Lung (tissue), 12 donors: ENCODE results near the gene MPP2. TPM values are rescaled to one million over a fixed set of nuclear protein-coding genes. Genes with fewer than 3 reads are reported as not detected.
A peak's percentile ranks its signal among the peaks of the same experiment; 100 is the strongest.

Experiments
- ATAC-seq: fragments of 200-7000 bp; cut with Tn5 transposase; one replicate; pipeline ENCODE4 v1.9.1; 2020; ENCODE audit warnings: moderate number of reproducible peaks; ENCODE audit not compliant: insufficient read depth, low FRiP score
- DNase-seq, 3 donors: peaks; one replicate each; pipeline ENCODE4 v3.0.0-alpha.2; 2013 to 2017
- H3K27ac ChIP-seq, 2 donors: one replicate each; pipeline ENCODE4 v1.5.1; 2013; ENCODE audit warnings: mild to moderate bottlenecking in 2 of 2, moderate library complexity in 2 of 2, control low read depth in 1 of 2, inconsistent platforms in 1 of 2, low read depth in 1 of 2, low read length in 1 of 2
- H3K27me3 ChIP-seq, 3 donors: one replicate each; pipeline ENCODE4 v1.5.1; 2013; ENCODE audit warnings: low read length in 2 of 3; ENCODE audit not compliant: control insufficient read depth in 3 of 3, insufficient read depth in 3 of 3
- H3K36me3 ChIP-seq, 4 donors: one replicate each; pipeline ENCODE4 v1.5.1; 2013; ENCODE audit warnings: low read length in 4 of 4, mild to moderate bottlenecking in 1 of 4, moderate library complexity in 1 of 4; ENCODE audit not compliant: control insufficient read depth in 4 of 4, insufficient read depth in 4 of 4
- H3K4me1 ChIP-seq, 5 donors: one replicate each; pipeline ENCODE4 v1.5.1; 2013; ENCODE audit warnings: low read length in 5 of 5, mild to moderate bottlenecking in 2 of 5, moderate library complexity in 1 of 5; ENCODE audit not compliant: control insufficient read depth in 5 of 5, insufficient read depth in 5 of 5
- H3K4me3 ChIP-seq: one replicate; pipeline ENCODE4 v1.5.1; 2013; ENCODE audit warnings: mild to moderate bottlenecking, control low read depth, moderate library complexity
- H3K9ac ChIP-seq, 2 donors: one replicate each; pipeline ENCODE4 v1.5.1; 2013; ENCODE audit warnings: low read length in 2 of 2, control low read depth in 1 of 2; ENCODE audit not compliant: insufficient read depth in 1 of 2
- H3K9me3 ChIP-seq, 4 donors: one replicate each; pipeline ENCODE4 v1.5.1; 2013; ENCODE audit warnings: low read length in 3 of 4, mild to moderate bottlenecking in 1 of 4, moderate library complexity in 1 of 4; ENCODE audit not compliant: control insufficient read depth in 4 of 4, insufficient read depth in 3 of 4
- CTCF ChIP-seq: IDR thresholded peaks from 2 replicates; pipeline ENCODE4 v1.5.1; 2012; ENCODE audit warnings: mild to moderate bottlenecking; ENCODE audit errors: control extremely low read depth, extremely low read depth
- WGBS, 2 donors: extraction: QIAGEN DNeasy Blood & Tissue Kit; methylation state at CpG; one replicate each; pipeline ENCODE4 v1.1.7; 2013; 5-methylcytosine and 5-hydroxymethylcytosine counted together
- polyA plus RNA-seq, 2 donors: library from polyadenylated mRNA; stranded (reverse); fragments of 200-250 nt; gene quantifications; one replicate each; pipeline ENCODE4 v1.2.1, GENCODE V29; 2013
- total RNA-seq, 2 donors: library from RNA; depleted of rRNA in 1 of 2; stranded (reverse); fragments of >200 nt in 1 of 2; gene quantifications; one replicate each; pipeline ENCODE4 v1.2.1, GENCODE V29; 2014 to 2021
- donor health status: control.
- donor health status: control.
- donor health status: Bipolar disorder and iron deficiency.
- donor health status: healthy.
- donor health status: DM: yes; HTN: yes; CAD: no.

MPP2 gene
- total and polyA plus RNA-seq, 4 donors = 0.24 to 1.3 (median 0.69) TPM

GRCh38 chr17:43864161-43864984, 43.0 kb downstream of the MPP2 start:
- H3K9me3 ChIP-seq = no peaks in the 10 kb centered on the region
- H3K27me3 ChIP-seq = no peaks in the 10 kb centered on the region
- H3K4me3 ChIP-seq = no peak overlapping the region
- H3K27ac ChIP-seq = no peak overlapping the region
- WGBS, 2 donors = 81 to 87% methylated on average over 4 of the region's 4 CpGs
- no peak overlapping the region for H3K9ac ChIP-seq
- H3K4me1 ChIP-seq = peaks cover 0 to 11% (median 0%) of the 10 kb centered on the region in 5 donors
- no peak for DNase-seq
- no peak for TF ChIP-seq CTCF
- no peaks in the 10 kb centered on the region for H3K36me3 ChIP-seq
- no peak for ATAC-seq

- Histone ChIP-seq H3K27me3 (no peaks in the 10 kb centered on the region), H3K4me1 (peaks cover 0 to 14% (median 5%) of the 10 kb centered on the region in 5 donors), H3K9ac (no peak overlapping the region), H3K4me3 (no peak overlapping the region), H3K36me3 (no peaks in the 10 kb centered on the region), H3K9me3 (no peaks in the 10 kb centered on the region), H3K27ac (peak overlapping the region in 1 of 2 donors; percentile 27)
- DNase-seq = no peak
- TF ChIP-seq CTCF = no peak
- WGBS, 2 donors = 88 to 89% methylated on average over 9 of the region's 9 CpGs
- no peak for ATAC-seq
These were observed 45.4 kb downstream of the MPP2 start for GRCh38 chr17:43861960-43862359.

- H3K27me3 ChIP-seq = no peaks in the 10 kb centered on the region
- no peak overlapping the region for H3K9ac ChIP-seq
- H3K4me1 ChIP-seq = peaks cover 0 to 14% (median 5%) of the 10 kb centered on the region in 5 donors
- no peak overlapping the region for H3K4me3 ChIP-seq
- no peak for TF ChIP-seq CTCF
- no peaks in the 10 kb centered on the region for H3K9me3 ChIP-seq
- 54 to 62% methylated on average over 9 of the region's 9 CpGs for WGBS, 2 donors
- ATAC-seq = no peak
- H3K27ac ChIP-seq = peak overlapping the region in 1 of 2 donors; percentile 27
- H3K36me3 ChIP-seq = no peaks in the 10 kb centered on the region
- DNase-seq = no peak
These were observed 46.3 kb downstream of the MPP2 start for GRCh38 chr17:43860927-43861622.
